RPMI7951 (cell line): Measurements from ENCODE around the gene NEURL1. TPM values are rescaled to one million over a fixed set of nuclear protein-coding genes. Genes with fewer than 3 reads are reported as not detected.

Source experiments
- total RNA-seq: library from RNA; depleted of rRNA; stranded (reverse); fragments of >200 nt; shearing (Covaris generic); gene quantifications from 2 replicates; pipeline ENCODE4 v1.2.3, GENCODE V29; 2014; rRNA removed

The NEURL1 gene
- total RNA-seq, 1 experiment from 2014 or later = not detected

Other genes with a start within 250 kb of the NEURL1 start
- 0.10 and 0.12 TPM in 2 replicates for gene RPEL1, start 247.8 kb upstream of the NEURL1 start, total RNA-seq
- 7.9 and 10.3 TPM in 2 replicates for gene INA, start 216.6 kb upstream of the NEURL1 start, total RNA-seq
- gene PCGF6, start 142.6 kb upstream of the NEURL1 start, total RNA-seq = 15.1 and 15.4 TPM in 2 replicates
- 6.4 and 8.4 TPM in 2 replicates for gene TAF5, start 125.7 kb upstream of the NEURL1 start, total RNA-seq
- 586 and 602 TPM in 2 replicates for gene ATP5MK, start 97.2 kb upstream of the NEURL1 start, total RNA-seq
- gene PDCD11, start 97.1 kb upstream of the NEURL1 start, total RNA-seq = 15.3 and 18.1 TPM in 2 replicates
- 1.9 and 3.1 TPM in 2 replicates for gene CALHM2, start 41.3 kb upstream of the NEURL1 start, total RNA-seq
- gene CALHM1, start 34.8 kb upstream of the NEURL1 start, total RNA-seq = not detected in 2 replicates
- 6.8 and 8.2 TPM in 2 replicates for gene CALHM3, start 14.5 kb upstream of the NEURL1 start, total RNA-seq